SK-N-MC (cell line): ENCODE results near the gene CHAT.

Source experiments
- DNase-seq: peaks from one replicate; pipeline ENCODE4 v3.0.0-alpha.2; 2011; ENCODE audit warnings: low read depth, low spot score
- H3K27ac ChIP-seq: fragments of 200-600 bp; sonication (generic); 2 replicates; pipeline ENCODE4 v1.5.1; 2016; ENCODE audit warnings: mixed run types
- H3K36me3 ChIP-seq: fragments of 200-600 bp; sonication (generic); 2 replicates; pipeline ENCODE4 v1.6.1; 2017; ENCODE audit warnings: antibody characterized with exemption, low read length, mixed read lengths; ENCODE audit not compliant: insufficient read depth
- H3K4me3 ChIP-seq: fragments of 200-600 bp; sonication (generic); 2 replicates; pipeline ENCODE4 v1.5.1; 2016
- H3K9ac ChIP-seq: fragments of 200-600 bp; sonication (generic); 2 replicates; pipeline ENCODE4 v1.8.0; 2017; ENCODE audit warnings: mixed run types, mixed read lengths; ENCODE audit not compliant: insufficient read length
- H3K9me3 ChIP-seq: fragments of 200-600 bp; sonication (generic); 2 replicates; pipeline ENCODE4 v1.6.1; 2017; ENCODE audit warnings: low read depth, mild to moderate bottlenecking, antibody characterized with exemption, low read length, moderate library complexity, mixed read lengths
- EZH2 ChIP-seq: fragments of 200-600 bp; sonication (generic); IDR thresholded peaks from one replicate; pipeline ENCODE4 v1.6.1; 2017; ENCODE audit warnings: antibody characterized with exemption
- FOXP2 ChIP-seq: optimal IDR thresholded peaks from 2 replicates; pipeline ENCODE3; 2011; ENCODE audit warnings: mild to moderate bottlenecking, moderate library complexity; ENCODE audit not compliant: insufficient read depth; ENCODE audit errors: extremely low read length, control extremely low read depth
- POLR2AphosphoS5 ChIP-seq: IDR thresholded peaks from 2 replicates; pipeline ENCODE4 v1.6.1; 2012; ENCODE audit warnings: mild to moderate bottlenecking, low read depth, low read length, borderline replicate concordance

Gene CHAT

GRCh38 chr10:49612513-49613164 is 1.2 kb upstream of the CHAT start:
- H3K9ac ChIP-seq = no peak overlapping the region
- no peak overlapping the region for H3K27ac ChIP-seq
- no peak for DNase-seq
- TF ChIP-seq FOXP2 (no peak), POLR2AphosphoS5 (no peak), EZH2 (no peak)
- H3K4me3 ChIP-seq = peak overlapping the region; percentile 55
- H3K36me3 ChIP-seq = no peaks in the 10 kb centered on the region
- H3K9me3 ChIP-seq = no peaks in the 10 kb centered on the region

- H3K27ac ChIP-seq = no peak overlapping the region
- no peaks in the 10 kb centered on the region for H3K36me3 ChIP-seq
- H3K9ac ChIP-seq = no peak overlapping the region
- DNase-seq = no peak
- H3K9me3 ChIP-seq = no peaks in the 10 kb centered on the region
- peak overlapping the region; percentile 55 for H3K4me3 ChIP-seq
- TF ChIP-seq FOXP2 = no peak
These were observed 514 bp upstream of the CHAT start for GRCh38 chr10:49613165-49613881.

GRCh38 chr10:49614242-49615198 is 683 bp downstream of the CHAT start:
- TF ChIP-seq POLR2AphosphoS5 = no peak
- TF ChIP-seq EZH2 = no peak
- H3K9ac ChIP-seq = no peak overlapping the region
- no peaks in the 10 kb centered on the region for H3K9me3 ChIP-seq
- DNase-seq = no peak
- H3K27ac ChIP-seq = no peak overlapping the region
- H3K36me3 ChIP-seq = no peaks in the 10 kb centered on the region
- peak overlapping the region; percentile 55 for H3K4me3 ChIP-seq

GRCh38 chr10:49615213-49615612 is 1.4 kb downstream of the CHAT start:
- Histone ChIP-seq H3K27ac (no peak overlapping the region), H3K4me3 (no peak overlapping the region), H3K9me3 (no peaks in the 10 kb centered on the region), H3K36me3 (no peaks in the 10 kb centered on the region), H3K9ac (no peak overlapping the region)
- no peak for TF ChIP-seq EZH2
- no peak for DNase-seq

- TF ChIP-seq EZH2 (no peak), FOXP2 (no peak), POLR2AphosphoS5 (no peak)
- DNase-seq = no peak
These were observed 1.9 kb downstream of the CHAT start for GRCh38 chr10:49615721-49616120.

GRCh38 chr10:49616421-49617101 is 2.7 kb downstream of the CHAT start:
- DNase-seq = no peak
- H3K36me3 ChIP-seq = no peaks in the 10 kb centered on the region
- TF ChIP-seq EZH2 = no peak
- H3K27ac ChIP-seq = no peak overlapping the region
- no peak overlapping the region for H3K9ac ChIP-seq
- no peaks in the 10 kb centered on the region for H3K9me3 ChIP-seq
- H3K4me3 ChIP-seq = no peak overlapping the region

More at GRCh38 chr10:49615721-49616120, 1.9 kb downstream of the CHAT start:
- Histone ChIP-seq H3K9me3 (no peaks in the 10 kb centered on the region), H3K4me3 (no peak overlapping the region), H3K9ac (no peak overlapping the region), H3K27ac (no peak overlapping the region), H3K36me3 (no peaks in the 10 kb centered on the region)

- Histone ChIP-seq H3K9ac (no peak overlapping the region), H3K4me3 (no peak overlapping the region), H3K36me3 (no peaks in the 10 kb centered on the region), H3K27ac (no peak overlapping the region), H3K9me3 (no peaks in the 10 kb centered on the region)
- no peak for DNase-seq
- TF ChIP-seq FOXP2 = no peak
- no peak for TF ChIP-seq POLR2AphosphoS5
- TF ChIP-seq EZH2 = no peak
These were observed 3.5 kb downstream of the CHAT start for GRCh38 chr10:49617121-49618020.
